HG02943 (cell line): Measurements from ENCODE around the gene STK32B.
"Not testable (repeated sequence)": the region's sequence is repeated elsewhere in the genome, so short reads cannot be mapped to it uniquely, and the experiment has no call there.

Source experiments
- ATAC-seq: cut with Tn5 transposase; IDR thresholded peaks from one replicate; pipeline ENCODE4 v1.9.1; 2021; ENCODE audit warnings: mild to moderate bottlenecking, low read depth, moderate library complexity; ENCODE audit not compliant: unreplicated experiment

STK32B gene

GRCh38 chr4:5066101-5066500, 14.8 kb downstream of the STK32B start:
- no peak for ATAC-seq

GRCh38 chr4:5066968-5067367, 15.7 kb downstream of the STK32B start:
- not testable (repeated sequence) for ATAC-seq

GRCh38 chr4:5067908-5068307, 16.6 kb downstream of the STK32B start:
- ATAC-seq: no peak

GRCh38 chr4:5069901-5070300, 18.6 kb downstream of the STK32B start:
- ATAC-seq: no peak

- ATAC-seq: no peak
Measured at GRCh38 chr4:5072948-5073347, 21.7 kb downstream of the STK32B start.

GRCh38 chr4:5078009-5078408, 26.7 kb downstream of the STK32B start:
- ATAC-seq: no peak

- no peak for ATAC-seq
Measured at GRCh38 chr4:5079581-5079980, 28.3 kb downstream of the STK32B start.

- ATAC-seq: no peak
Measured at GRCh38 chr4:5081441-5081999, 30.2 kb downstream of the STK32B start.

GRCh38 chr4:5082376-5082775, 31.1 kb downstream of the STK32B start:
- no peak for ATAC-seq

GRCh38 chr4:5084911-5085475, 33.7 kb downstream of the STK32B start:
- ATAC-seq: no peak

GRCh38 chr4:5086535-5086934, 35.3 kb downstream of the STK32B start:
- ATAC-seq: no peak

GRCh38 chr4:5096261-5096660, 45.0 kb downstream of the STK32B start:
- ATAC-seq: no peak

GRCh38 chr4:5098176-5098575, 46.9 kb downstream of the STK32B start:
- ATAC-seq: no peak

GRCh38 chr4:5100336-5100735, 49.1 kb downstream of the STK32B start:
- ATAC-seq: no peak

GRCh38 chr4:5100986-5101385, 49.7 kb downstream of the STK32B start:
- ATAC-seq: no peak

- ATAC-seq: no peak
Measured at GRCh38 chr4:5101571-5101970, 50.3 kb downstream of the STK32B start.

- no peak for ATAC-seq
Measured at GRCh38 chr4:5110901-5111300, 59.6 kb downstream of the STK32B start.

- no peak for ATAC-seq
Measured at GRCh38 chr4:5112333-5113095, 61.2 kb downstream of the STK32B start.

- ATAC-seq: no peak
Measured at GRCh38 chr4:5114950-5115349, 63.7 kb downstream of the STK32B start.

- ATAC-seq: no peak
Measured at GRCh38 chr4:5118091-5118786, 67.0 kb downstream of the STK32B start.
